Measurements from ENCODE around the gene PNMA5.

PNMA5 gene

GRCh38 chrX:152943826-152944225 is 50.1 kb downstream of the PNMA5 start:
- no peak for DNase-seq (ENCODE audit: low read depth)
- TF ChIP-seq CTCF (IDR thresholded peaks at IDR 0.05; ENCODE audit: insufficient read depth, low read depth, low read length, missing control alignments), result no peak
- H3K4me3 ChIP-seq (ENCODE audit: low read depth, low read length), result no peak overlapping the region

GRCh38 chrX:152942077-152942442 is 51.9 kb downstream of the PNMA5 start:
- H3K4me3 ChIP-seq (ENCODE audit: low read depth, low read length), result peak overlapping the region; percentile 62
- no peak for TF ChIP-seq CTCF (IDR thresholded peaks at IDR 0.05; ENCODE audit: insufficient read depth, low read depth, low read length, missing control alignments)
- DNase-seq (ENCODE audit: low read depth), result no peak

DNA sequence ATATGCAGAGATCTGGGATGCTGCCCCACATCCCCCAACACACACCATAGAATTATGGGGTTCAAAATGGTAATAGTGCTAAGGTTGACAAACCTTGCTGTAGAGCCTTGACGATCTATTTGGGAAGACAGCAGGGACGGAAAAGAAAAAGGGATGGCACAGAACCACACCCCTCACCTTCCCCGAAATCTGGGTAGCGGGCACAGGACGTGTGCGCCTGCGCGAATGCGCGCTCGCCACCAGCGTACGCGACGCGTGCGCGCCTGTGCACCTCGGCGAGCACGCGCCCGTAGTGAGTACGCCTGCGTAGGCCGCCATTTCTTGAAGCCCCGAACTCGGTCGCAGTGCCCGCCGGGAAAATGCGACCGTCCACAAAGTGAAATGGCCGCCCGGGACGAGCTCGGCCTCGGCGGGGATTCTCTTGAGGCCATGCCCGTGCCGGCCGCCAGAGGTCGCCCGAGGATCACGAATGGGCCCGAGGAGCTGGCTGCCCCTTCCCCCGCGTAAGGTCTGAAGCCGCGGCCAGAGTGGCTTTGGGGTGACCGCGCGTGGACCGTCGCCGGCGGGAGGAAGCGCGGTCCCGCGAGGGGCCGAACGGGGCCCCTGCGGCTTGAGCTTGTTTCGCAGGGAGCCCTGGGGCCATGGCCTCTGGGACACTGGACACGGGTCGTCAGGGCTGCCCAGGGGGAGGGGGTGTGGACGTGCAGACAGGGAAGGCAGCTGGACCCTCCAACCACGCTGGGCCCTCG is 52.4 kb downstream of the PNMA5 start:
- peak; percentile 95 for DNase-seq (ENCODE audit: low read depth)
- peak; percentile 64 for TF ChIP-seq CTCF (IDR thresholded peaks at IDR 0.05; ENCODE audit: insufficient read depth, low read depth, low read length, missing control alignments)
- H3K4me3 ChIP-seq (ENCODE audit: low read depth, low read length), result peak overlapping the region; percentile 88

All from GM12865 (cell line).